ENCODE data around the gene ARFGEF2. TPM values are rescaled to one million over a fixed set of nuclear protein-coding genes. Genes with fewer than 3 reads are reported as not detected.
A peak's percentile ranks its signal among the peaks of the same experiment; 100 is the strongest.

The ARFGEF2 gene
- total RNA-seq, 1 donor: 18.9 TPM

DNA sequence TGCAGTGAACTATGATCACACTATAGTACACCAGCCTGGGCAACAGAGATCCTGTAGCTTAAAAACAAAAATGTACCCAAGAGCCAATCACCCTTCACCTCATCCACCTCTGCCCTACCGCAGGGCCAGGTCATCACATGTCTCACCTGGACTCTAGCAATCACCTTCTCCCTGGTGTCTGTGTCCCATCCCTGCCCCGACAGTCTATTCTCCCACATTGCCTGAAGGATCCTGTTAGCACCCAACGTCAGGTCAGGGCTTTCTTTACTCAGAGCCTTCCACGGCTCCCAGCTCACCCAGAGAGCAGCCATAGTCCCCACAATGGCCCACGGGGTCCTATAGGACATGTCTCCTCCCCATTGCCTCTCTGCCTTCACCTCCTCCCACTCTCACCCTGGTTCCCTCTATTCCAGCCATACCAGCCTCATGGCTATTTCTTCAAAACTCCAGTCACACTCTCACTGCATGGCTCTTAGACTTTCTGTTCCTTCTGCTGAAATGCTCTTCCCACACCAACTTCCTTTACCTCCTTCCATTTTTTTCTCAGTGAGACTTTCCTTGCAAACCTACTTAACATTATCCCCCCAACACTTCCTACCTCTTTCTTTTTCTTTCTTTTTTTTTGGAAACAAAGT lies 22.5 kb upstream of the ARFGEF2 start:
- no peak for DNase-seq (ENCODE audit: low read depth in 2 of 3, low spot score in 2 of 3)

GRCh38 chr20:48899881-48900280 lies 21.6 kb upstream of the ARFGEF2 start:
- no peak for DNase-seq (ENCODE audit: low read depth in 2 of 3, low spot score in 2 of 3)

DNA sequence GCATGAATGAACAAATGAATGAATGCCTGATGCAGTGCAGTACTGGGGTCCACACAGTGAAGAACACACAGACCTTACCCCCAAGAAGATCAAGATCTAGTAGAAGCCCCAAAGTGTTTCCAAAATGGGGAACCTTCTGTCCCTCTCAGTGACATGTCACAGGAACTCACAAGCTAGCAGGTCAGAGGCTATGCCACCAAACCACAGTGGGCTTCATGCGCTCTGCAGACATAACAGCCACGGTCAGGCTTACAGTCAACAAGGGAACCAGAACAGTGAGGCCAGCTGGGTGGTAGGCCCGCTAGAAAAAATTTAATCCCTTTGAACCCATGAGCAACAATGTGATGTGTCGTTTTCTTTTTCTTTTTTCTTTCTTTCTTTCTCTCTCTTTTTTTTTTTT lies 20.2 kb upstream of the ARFGEF2 start:
- peak in 1 of 3 donors; percentile 41 for DNase-seq (ENCODE audit: low read depth in 2 of 3, low spot score in 2 of 3)

DNA sequence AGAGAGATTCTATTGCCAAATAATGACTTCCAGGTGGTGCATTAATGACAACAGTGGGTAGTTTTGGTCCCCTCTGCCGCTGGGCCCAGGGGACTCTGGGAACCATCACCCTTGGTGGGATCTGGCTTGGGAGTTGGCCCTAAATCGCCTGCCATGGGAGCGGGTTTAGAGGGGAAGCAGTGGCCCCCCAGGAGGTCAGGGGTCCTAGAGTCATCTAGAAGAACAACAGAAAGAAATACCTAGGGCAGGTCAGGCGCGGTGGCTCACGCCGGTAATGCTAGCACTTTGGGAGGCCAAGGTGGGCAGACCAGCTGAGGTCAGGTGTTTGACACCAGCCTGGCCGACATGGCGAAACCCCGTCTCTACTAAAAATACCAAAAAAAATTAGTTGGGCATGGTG lies 17.8 kb upstream of the ARFGEF2 start:
- DNase-seq (ENCODE audit: low read depth in 2 of 3, low spot score in 2 of 3): no peak

DNA sequence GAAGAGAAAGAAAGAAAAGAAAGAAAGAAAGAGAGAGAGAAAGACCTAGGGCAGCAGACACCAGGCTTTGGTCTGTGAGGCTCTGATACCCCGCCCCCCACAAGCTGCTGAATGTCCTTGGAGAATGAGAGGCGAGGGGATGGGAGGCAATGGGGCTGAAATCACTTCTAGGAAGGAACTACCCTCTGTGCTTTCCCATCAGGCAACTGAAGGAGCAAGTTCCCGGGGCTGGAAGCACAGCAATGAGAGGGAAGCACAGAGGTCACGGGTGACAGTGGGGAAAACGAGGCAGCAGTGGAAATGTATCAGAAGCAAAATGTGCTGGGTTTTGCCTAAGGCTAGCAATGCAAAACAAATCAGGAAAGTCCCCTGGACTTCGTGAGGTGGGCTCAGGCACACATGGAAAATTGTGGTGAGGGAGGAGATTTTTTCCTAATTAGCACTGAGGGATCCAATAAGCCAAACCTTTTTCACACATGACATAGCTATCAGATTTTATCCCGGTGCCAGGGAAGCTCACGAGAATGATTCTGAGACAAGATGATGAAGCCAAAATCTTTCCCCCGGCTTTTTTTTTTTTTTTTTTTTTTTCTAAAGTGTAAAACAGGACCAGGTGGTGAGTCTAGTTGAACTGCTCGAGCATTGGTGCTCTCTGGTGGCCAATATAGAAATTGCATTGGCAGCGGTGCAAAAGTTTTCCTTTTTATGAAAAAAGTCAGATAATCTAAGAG lies 16.8 kb upstream of the ARFGEF2 start:
- peak; percentile 34 to 86 (median 68) for DNase-seq (ENCODE audit: low read depth in 2 of 3, low spot score in 2 of 3)

GRCh38 chr20:48905297-48905647 lies 16.2 kb upstream of the ARFGEF2 start:
- DNase-seq (ENCODE audit: low read depth in 2 of 3, low spot score in 2 of 3): no peak

GRCh38 chr20:48906221-48906877 lies 15.2 kb upstream of the ARFGEF2 start:
- no peak for DNase-seq (ENCODE audit: low read depth in 2 of 3, low spot score in 2 of 3)

DNA sequence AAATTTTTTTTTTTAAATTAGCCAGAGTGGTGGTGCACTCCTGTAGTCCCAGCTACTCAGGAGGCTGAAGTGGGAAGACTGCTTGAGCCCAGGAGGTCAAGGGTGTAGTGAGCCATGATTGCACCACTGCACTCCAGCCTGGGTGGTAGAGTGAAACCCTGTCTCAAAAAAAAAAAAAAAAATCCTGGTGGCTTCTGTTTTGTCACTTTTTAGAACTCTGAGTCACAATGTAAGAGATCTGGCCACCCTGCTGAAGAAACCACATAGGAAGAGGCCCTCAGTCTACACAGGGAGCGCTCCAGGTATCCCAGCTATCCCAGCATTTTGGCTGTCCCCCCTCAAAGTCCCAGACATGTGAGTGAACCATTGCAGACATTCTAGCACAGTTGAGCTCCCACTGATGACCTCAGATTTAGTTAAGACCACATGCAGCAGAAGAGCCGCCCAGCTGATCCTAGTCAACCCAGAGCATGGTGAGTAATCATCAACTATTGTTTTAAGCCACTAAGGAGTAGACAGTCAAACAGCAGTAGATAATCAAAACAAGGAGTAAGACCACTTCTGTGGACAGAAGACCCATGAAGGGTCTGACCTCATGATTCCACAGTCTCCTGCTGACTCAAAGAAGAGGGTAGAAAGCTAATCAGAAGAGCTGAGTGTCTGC lies 12.7 kb upstream of the ARFGEF2 start:
- no peak for DNase-seq (ENCODE audit: low read depth in 2 of 3, low spot score in 2 of 3)

DNA sequence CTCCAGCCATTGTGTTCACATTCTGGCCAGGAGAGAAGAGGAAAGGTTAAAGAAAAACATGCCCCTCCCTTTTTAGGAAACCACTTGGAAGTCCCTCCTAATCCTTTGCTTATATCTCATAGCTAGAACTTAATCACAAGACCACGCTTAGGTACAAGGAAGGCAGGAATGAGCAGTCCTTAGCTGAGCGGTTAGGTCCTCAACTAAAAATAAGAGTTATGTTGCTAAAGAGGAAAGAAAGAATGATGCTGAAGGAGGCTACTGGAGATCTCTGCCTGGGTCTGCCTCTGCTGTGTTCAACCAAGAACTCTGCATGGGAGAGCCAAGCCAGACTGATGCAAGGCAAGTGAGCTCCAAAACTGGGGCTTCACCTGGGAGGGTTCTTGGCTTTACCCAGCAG lies 11.6 kb upstream of the ARFGEF2 start:
- no peak for DNase-seq (ENCODE audit: low read depth in 2 of 3, low spot score in 2 of 3)

- peak in 1 of 3 donors; percentile 33 for DNase-seq (ENCODE audit: low read depth in 2 of 3, low spot score in 2 of 3)
These were observed 11.1 kb upstream of the ARFGEF2 start for GRCh38 chr20:48910347-48910781.

GRCh38 chr20:48912065-48912464 lies 9.4 kb upstream of the ARFGEF2 start:
- DNase-seq (ENCODE audit: low read depth in 2 of 3, low spot score in 2 of 3): no peak

DNA sequence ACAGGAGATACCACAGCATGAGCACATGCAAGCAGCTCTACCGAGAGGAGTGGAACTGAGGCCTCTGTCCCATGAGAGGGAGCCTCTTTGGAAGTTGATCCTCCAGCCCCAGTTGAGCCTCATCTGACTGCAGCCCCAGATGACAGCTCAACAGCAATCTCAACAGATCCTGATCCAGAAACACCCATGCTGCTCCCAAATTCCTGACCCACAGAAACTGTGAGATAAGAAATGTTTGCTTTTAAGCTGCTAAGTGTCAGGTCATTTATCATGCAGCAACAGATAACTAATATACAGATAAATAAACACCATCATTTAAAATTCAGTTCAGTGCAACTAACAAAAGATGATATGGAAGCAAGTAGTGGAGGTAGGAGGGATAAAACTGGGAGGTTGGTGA lies 4.8 kb upstream of the ARFGEF2 start:
- no peak for DNase-seq (ENCODE audit: low read depth in 2 of 3, low spot score in 2 of 3)

DNA sequence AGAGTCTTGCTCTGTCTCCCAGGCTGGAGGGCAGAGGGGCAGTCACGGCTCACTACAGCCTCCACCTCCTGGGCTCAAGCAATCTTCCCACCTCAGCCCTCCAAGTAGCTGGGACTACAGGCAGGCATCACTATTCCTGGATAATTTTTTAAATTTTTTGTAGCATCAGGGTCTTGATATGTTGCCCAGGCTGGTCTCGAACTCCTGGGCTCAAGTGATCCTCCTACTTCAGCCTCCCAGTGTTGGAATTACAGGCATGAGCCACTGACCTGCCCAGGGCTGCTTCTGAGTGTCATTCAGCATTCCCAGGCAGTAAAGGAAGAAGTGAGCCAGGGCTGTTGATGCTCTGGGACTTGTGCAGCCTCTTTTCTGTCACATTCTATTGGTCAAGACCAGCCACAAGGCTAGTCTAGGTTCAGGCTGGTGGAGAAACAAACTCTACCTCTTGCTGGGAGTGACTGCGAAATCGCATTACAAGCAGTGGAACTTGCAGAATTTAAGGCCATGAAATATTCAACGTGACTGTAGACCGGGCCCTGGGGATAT lies 2.1 kb upstream of the ARFGEF2 start:
- no peak for DNase-seq (ENCODE audit: low read depth in 2 of 3, low spot score in 2 of 3)

DNA sequence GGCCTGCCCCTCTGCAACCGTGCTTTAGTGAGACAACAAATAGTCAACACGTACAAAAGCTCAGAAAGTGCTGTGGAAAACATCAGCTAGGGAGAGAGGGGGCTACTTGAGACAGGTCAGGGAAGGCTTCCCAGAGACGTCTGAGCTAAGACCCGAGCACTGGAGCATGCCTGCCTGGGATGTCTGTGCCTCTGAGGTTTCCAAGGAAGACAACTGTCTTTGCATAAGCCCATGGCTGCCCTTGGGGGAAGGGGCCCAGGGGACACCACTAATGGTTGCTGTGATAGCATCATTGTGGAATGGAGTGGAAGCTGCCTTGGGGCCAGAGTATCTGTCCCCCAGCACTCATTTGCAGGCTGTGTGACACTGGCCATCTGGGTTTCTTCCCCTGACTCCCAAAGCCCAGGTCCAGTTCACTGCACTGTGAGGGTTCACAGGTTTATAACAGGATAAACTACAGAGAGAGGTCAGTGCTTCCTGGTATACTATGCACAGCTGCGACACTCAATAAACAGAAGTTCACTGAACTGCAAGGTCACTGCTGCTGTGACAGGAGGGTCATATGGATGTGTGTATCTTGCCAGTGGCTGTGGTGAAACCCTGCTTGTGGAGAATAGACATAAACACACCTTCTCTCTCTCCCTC lies 1.5 kb upstream of the ARFGEF2 start:
- peak in 1 of 3 donors; percentile 51 for DNase-seq (ENCODE audit: low read depth in 2 of 3, low spot score in 2 of 3)

DNA sequence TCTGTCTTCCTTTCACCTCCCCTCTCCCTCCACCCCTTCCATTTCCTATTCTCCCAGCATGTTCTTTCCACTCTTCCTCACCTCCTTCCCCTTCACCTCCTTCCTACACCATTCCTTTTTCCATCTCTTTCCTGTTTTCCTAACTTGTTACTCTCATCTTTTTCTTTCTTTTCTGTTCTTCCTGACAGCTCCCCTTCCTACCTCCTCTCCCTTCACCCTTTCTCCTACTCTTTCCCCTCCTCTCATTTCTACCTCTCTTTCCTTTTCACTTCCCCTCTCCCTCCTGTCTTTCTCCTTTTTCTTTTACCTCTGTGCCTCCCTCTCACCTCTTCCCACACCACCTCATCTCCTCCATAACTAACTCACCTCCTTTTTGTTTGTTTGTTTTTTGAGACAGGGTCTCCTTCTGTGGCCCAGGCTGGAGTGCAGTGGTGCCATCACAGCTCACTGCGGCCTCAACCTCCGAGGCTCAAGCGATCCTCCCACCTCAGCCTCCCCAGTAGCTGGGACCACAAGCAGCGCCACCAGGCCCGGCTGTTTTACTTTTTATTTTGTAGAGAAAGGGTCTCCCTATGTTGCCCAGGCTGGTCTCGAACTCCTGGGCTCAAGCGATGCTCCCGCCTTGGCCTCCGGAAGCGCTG lies 864 bp upstream of the ARFGEF2 start:
- DNase-seq (ENCODE audit: low read depth in 2 of 3, low spot score in 2 of 3): no peak

DNA sequence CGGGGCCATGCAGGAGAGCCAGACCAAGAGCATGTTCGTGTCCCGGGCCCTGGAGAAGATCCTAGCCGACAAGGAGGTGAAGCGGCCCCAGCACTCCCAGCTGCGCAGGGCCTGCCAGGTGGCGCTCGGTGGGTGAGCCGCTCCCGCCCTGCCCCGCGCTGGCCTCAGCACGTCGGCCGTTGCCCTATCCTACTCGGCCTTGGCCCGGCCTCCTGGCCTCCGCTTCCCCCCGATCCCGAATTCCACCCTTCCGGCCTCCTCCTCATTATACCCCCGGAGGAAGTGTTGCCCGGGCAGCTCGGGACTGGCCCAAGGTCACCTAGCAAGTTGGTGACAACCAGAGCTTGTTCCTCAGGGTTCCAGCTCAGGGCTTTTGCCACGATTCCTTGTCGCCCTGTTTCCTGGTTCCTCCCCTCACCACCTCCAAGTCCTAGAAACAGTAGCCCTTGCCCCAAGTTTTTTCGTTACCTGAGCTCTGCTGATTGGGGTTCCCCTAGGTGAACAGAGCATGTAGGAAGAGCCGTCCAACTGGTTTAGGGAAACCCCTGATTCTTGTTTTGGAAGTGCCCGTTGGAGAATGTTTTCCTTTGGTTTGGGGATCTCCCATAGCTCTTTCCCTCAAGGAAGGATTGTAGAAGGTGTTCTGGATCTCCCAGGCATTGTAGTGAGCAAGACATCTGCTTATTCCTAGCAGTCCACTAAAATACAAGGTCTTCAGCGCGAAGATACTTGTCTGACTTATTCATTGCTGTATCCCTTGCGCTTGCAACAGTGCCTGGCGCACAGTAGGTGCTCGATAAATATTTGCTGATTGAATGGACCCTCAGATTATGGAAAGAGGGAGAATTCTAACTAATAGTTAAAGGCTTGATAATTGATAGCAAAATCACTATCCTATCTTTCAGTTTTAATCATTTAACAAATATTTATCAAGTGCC lies 641 bp downstream of the ARFGEF2 start:
- peak in 1 of 3 donors; percentile 12 for DNase-seq (ENCODE audit: low read depth in 2 of 3, low spot score in 2 of 3)

DNA sequence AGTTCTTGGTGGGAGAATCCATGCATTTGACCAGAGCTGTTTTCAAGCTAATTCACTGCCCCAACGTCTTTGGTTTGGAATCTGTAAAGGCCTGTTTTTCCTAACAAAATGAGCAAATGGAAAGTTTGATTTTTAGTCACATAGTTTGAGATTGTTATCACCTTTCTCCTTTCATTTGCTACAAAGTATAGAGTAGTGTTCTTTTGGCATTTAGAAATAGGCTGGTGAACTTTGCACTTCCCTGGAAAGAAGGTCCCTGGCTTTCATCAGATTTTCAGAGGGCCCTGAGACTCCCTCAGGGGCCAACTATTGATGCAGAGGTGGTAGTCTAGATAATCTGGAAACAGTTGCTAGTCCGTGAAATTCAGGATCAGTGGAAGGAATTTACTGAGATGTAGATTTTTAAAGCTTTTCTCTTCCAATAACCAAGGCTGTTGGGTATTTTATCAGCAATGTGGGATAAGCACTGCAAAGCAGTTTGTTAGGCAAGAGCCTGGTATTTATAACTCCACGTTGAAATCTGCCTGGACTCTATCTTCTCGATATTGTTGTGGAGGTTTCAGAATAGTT lies 1.7 kb downstream of the ARFGEF2 start:
- DNase-seq (ENCODE audit: low read depth in 2 of 3, low spot score in 2 of 3): no peak

- DNase-seq (ENCODE audit: low read depth in 2 of 3, low spot score in 2 of 3): no peak
These were observed 3.2 kb downstream of the ARFGEF2 start for GRCh38 chr20:48924756-48925109.

GRCh38 chr20:48926267-48926666 lies 4.8 kb downstream of the ARFGEF2 start:
- DNase-seq (ENCODE audit: low read depth in 2 of 3, low spot score in 2 of 3): no peak

Measured in hematopoietic multipotent progenitor cell (in vitro differentiated cells).